ENCODE data around the gene UBE2E2. TPM values are rescaled to one million over a fixed set of nuclear protein-coding genes. Genes with fewer than 3 reads are reported as not detected.

Gene UBE2E2
- polyA plus RNA-seq, 1 donor, result 34.1 TPM

DNA sequence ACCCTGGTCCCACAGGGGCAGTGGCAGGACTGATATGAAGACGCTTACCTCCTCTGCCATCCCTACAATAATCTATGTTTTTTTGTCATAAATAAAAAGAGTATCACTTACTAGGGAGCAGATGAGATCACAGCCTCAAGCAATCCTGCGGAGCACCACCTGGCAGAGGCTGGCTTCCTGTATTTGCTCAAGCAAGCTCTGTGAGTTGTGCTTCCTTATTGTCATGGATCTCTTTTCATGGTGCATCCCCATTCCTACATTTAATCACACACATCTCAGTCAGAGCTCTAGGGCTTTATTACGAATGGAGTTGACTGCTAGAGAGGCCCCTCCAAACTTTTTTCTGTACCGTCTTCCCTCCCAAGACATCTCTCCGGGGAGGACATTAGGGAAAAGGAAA, 186.0 kb downstream of the UBE2E2 start:
- DNase-seq (ENCODE audit: low read depth), result no peak

GRCh38 chr3:23389686-23390085, 186.6 kb downstream of the UBE2E2 start:
- DNase-seq (ENCODE audit: low read depth), result no peak

GRCh38 chr3:23390446-23390845, 187.3 kb downstream of the UBE2E2 start:
- DNase-seq (ENCODE audit: low read depth), result no peak

GRCh38 chr3:23390989-23391553, 187.9 kb downstream of the UBE2E2 start:
- no peak for DNase-seq (ENCODE audit: low read depth)

GRCh38 chr3:23395115-23395514, 192.0 kb downstream of the UBE2E2 start:
- no peak for DNase-seq (ENCODE audit: low read depth)

DNA sequence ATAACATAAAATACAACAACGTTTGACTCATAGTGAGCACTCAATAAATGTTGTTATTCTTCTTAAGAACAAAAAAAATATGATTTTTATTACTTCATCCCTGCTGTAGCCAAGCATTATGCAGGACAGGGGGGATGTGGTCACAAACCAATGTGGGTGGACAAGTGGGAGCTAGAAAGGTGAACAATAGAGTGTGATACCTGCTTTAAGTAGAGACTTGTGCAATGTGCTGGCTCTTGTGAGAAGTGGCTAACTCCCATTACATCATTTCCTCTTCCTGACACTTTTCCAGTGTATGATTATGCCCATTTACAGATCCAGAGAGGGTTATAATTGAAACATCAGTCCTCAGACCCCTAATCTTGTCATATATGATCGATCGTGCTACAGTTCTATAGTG, 193.6 kb downstream of the UBE2E2 start:
- no peak for DNase-seq (ENCODE audit: low read depth)

DNA sequence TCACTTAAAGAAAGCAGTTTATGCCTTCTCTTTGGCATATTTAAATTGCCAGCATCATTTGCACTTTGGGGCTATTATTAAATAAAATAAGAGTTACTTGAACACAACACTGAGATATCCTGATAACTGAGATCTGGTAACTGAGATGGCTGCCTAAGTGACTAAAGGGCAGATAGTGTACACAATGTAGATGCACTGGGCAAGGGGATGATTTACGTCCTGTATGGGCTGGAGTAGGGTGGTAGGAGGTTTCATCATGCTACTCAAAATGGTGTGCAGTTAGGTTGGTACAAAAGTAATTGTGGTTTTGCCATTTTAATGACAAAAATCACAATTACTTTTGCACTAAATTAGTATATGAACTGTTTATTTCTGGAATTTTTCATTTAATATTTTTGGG, 196.1 kb downstream of the UBE2E2 start:
- DNase-seq (ENCODE audit: low read depth), result no peak

DNA sequence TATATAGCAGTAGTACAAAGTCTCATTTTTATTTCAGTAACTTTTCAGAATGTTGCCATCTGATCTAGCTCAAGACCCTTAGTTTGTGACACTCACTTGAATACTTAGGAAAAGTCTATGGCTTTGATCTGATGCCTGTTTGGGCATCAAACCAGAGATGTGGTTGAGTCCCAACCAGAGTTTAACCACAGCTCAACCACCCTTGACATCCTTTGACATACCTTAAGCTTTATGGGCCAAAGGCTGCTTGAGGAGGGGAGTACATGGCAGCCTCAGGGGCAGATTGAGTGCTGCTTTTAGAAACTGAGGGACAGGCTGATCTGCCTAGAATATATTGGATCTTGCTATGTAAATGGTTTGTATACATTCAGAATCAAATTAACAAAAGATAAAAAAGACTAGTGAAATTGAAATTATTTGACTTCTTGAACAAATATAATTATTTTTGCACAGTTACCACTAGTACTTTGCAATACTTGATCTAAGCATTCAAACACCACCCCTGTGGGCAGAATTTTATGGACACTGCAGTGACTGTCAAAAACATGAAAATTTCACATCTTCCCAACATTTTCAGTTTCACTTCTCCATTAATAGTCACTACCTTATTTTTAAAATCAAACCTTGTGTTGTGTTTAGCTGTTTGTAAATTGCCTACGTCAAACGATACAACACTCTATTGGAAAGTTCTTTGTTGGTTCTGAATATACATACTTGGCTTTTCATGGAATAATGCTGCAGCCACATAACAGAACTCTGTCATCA, 199.8 kb downstream of the UBE2E2 start:
- no peak for DNase-seq (ENCODE audit: low read depth)

DNA sequence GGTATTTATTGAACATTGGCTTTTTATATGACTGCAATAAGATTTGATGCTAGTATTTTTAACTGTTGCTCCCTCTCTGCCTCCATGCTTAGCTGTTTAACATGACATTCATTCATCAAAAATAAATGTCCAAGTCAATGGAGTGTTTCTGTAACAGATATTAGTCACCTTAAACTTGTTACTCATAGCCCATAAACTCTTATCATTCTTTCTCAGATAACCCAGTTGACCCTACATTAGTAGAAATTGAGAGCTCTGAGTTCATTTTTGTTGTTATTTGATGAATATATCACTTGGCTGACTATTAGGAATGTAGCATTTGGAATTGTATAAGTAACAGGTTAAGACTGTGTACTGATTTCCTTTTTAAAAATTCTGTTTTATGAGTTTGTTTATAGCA, 201.1 kb downstream of the UBE2E2 start:
- no peak for DNase-seq (ENCODE audit: low read depth)

DNA sequence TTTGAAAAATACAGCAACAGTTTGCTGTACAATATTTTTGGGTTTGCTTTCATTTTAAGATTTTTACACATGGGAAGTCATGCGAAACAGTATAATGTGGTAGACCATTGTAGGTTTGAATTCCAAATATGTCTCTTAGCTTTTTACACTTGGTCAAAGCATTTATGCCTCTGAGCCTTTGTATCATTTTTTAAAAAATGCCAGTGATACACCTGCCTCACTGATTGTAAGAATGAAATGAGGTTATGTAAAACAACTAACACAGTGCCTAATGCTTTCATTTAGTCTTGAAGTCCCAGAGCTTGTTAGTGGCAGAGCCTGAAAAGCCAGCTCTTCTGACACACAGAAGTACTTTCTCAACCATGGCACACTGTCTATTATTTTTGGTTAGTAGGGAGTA, 202.0 kb downstream of the UBE2E2 start:
- no peak for DNase-seq (ENCODE audit: low read depth)

- DNase-seq (ENCODE audit: low read depth), result no peak
These were observed 203.5 kb downstream of the UBE2E2 start for GRCh38 chr3:23406601-23407000.

- DNase-seq (ENCODE audit: low read depth), result no peak
These were observed 214.9 kb downstream of the UBE2E2 start for GRCh38 chr3:23418026-23418425.

GRCh38 chr3:23421811-23422516, 218.8 kb downstream of the UBE2E2 start:
- no peak for DNase-seq (ENCODE audit: low read depth)

GRCh38 chr3:23422517-23422851, 219.4 kb downstream of the UBE2E2 start:
- no peak for DNase-seq (ENCODE audit: low read depth)

- DNase-seq (ENCODE audit: low read depth), result no peak
These were observed 222.3 kb downstream of the UBE2E2 start for GRCh38 chr3:23425410-23425809.

DNA sequence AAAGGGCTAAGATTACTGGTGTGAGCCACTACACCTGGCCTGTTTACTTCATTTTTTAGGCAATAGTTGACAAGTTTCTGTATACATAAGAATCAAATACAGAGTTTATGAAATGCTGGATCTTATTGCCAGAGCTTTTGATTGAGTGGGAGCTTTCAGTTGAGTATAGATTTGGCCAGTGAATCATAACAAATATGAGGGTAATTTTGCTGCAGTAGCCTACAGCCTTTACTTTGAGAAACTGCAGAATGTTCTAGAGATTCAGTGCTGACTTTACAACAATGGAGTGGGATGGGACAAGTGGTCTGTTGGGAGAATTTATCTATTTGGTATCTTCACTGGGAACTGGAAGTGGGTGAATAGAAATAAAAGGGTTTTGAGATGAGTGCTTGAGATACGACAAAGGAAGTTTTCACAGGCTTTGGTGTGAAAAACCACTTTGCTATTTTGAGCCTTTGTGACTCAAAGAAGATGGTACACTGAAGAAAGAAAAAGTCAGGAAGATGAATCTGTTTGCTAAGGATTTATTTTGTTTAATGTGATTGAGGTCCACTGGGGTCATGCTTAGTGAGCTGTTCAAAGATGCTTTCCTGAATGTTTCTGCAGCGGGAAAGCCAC, 227.8 kb downstream of the UBE2E2 start:
- no peak for DNase-seq (ENCODE audit: low read depth)

DNA sequence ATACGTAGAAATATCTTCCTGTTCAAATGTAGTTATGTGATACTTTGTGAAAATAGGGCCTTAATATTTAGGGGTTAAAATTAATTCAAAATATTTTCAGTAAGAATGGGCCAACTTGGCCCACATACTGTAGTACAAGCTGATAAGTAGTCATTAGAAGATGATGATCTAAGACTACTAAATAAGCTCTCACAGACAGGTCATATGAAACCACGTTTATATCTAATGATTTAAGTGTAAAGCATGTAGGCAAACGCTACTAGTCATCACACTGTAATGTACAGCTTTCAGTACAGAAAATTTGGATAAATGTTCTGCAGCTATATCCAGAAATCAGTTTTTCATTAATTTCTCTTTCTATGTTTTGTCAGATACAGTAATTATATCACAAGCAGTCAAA, 228.6 kb downstream of the UBE2E2 start:
- no peak for DNase-seq (ENCODE audit: low read depth)

GRCh38 chr3:23435318-23435717, 232.2 kb downstream of the UBE2E2 start:
- no peak for DNase-seq (ENCODE audit: low read depth)

GRCh38 chr3:23435904-23436303, 232.8 kb downstream of the UBE2E2 start:
- no peak for DNase-seq (ENCODE audit: low read depth)

DNA sequence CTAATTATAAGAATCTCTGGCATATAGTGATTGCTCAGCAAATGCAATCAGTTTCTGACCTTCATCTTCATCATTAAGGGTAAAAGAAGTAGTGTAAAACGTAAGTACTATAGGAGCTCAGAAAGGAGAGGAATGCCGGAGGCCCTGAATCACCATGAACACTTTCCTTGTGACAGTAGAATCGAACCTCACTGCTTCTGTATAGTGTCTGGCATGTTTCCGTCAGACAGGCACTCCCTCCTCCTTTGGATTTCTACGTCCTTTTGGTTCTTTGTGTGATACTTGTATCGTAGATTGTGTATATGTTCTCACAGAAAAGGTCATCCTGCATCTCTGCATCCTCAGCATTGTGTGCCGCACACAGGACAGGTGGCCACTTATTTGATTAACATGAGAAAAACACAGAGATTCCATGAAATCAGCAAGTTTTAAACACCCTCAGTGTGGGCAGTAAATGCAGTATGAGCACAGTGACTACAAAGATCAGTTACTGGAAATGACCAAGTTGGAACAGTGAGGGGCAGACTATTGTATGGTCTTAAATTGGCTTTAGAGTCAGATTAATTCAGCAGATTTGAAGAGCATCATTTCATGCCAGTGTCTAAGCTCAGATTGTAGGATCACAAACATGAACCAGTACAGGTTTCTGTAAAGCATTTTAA, 234.5 kb downstream of the UBE2E2 start:
- no peak for DNase-seq (ENCODE audit: low read depth)

GRCh38 chr3:23438657-23439056, 235.5 kb downstream of the UBE2E2 start:
- no peak for DNase-seq (ENCODE audit: low read depth)

DNA sequence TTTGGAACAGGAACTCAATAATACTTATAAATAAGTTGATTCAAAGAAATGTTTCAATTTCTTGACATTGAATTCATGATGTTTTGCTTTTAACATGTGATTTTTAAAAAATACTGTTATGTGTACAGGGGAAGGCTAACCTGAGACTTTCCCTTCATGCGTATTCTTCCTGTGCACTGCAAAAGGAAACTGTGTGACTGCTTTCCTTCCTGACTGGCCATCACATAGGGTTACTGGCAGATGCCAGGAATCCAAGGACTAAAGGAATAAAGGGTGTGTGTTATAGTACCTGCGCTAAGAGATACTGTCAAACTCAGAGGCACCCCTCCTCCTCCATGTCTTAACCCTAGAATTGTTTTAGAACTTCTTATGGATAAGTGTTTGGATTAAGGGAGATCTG, 236.0 kb downstream of the UBE2E2 start:
- DNase-seq (ENCODE audit: low read depth), result no peak
